H1 (cell line): Measurements from ENCODE around the gene PRSS50. TPM values are rescaled to one million over a fixed set of nuclear protein-coding genes. Genes with fewer than 3 reads are reported as not detected.
A peak's percentile ranks its signal among the peaks of the same experiment; 100 is the strongest.

Experiments
- CTCF ChIA-PET: fragments of 300-600 bp; sonication (Branson Sonifier 250); formaldehyde crosslinking; loops from one replicate; lab custom pipeline; 2021; ENCODE audit not compliant: partially characterized antibody; lab: Charles Lee
- POLR2A ChIA-PET: fragments of 300-600 bp; sonication (Branson Sonifier 250); formaldehyde crosslinking; loops from one replicate; lab custom pipeline; 2021; ENCODE audit warnings: inconsistent platforms; ENCODE audit not compliant: partially characterized antibody; lab: Charles Lee
- DNase-seq, 2 experiments: peaks; one replicate each; pipeline versions ENCODE4 v3.0.0 to v3.0.0-alpha.2; 2010 to 2022; ENCODE audit warnings: low spot score in 2 of 2, low read depth in 1 of 2, mixed read lengths in 1 of 2
- FAIRE-seq: peaks from 2 replicates; lab custom pipeline; 2011; peaks lifted over from hg19 to GRCh38; lab: Jason Lieb, UNC
- H2AFZ ChIP-seq: 2 replicates; pipeline ENCODE4 v1.8.1; 2012; ENCODE audit warnings: low read length, inconsistent platforms
- H2AK5ac ChIP-seq: 2 replicates; pipeline ENCODE4 v1.6.1; 2013; ENCODE audit warnings: low read depth, low read length
- H2BK120ac ChIP-seq: replicated peaks from 2 replicates; pipeline ENCODE3; 2013; ENCODE audit warnings: low read depth, low read length, inconsistent platforms
- H2BK12ac ChIP-seq: 2 replicates; pipeline ENCODE4 v1.6.1; 2013; ENCODE audit warnings: low read depth, low read length
- H2BK15ac ChIP-seq: 2 replicates; pipeline ENCODE4 v1.6.1; 2013; ENCODE audit warnings: low read length
- H2BK20ac ChIP-seq: 2 replicates; pipeline ENCODE4 v1.6.1; 2013; ENCODE audit warnings: low read length
- H2BK5ac ChIP-seq: 2 replicates; pipeline ENCODE4 v1.6.1; 2013; ENCODE audit warnings: low read depth, low read length
- H3K14ac ChIP-seq: 2 replicates; pipeline ENCODE4 v1.6.1; 2013; ENCODE audit warnings: inconsistent platforms; ENCODE audit not compliant: insufficient read length
- H3K18ac ChIP-seq: 2 replicates; pipeline ENCODE4 v1.6.1; 2013; ENCODE audit warnings: low read length; ENCODE audit errors: extremely low read depth
- H3K23ac ChIP-seq: 2 replicates; pipeline ENCODE4 v1.6.1; 2013; ENCODE audit warnings: inconsistent platforms; ENCODE audit not compliant: insufficient read length
- H3K23me2 ChIP-seq: 2 replicates; pipeline ENCODE4 v1.6.1; 2013; ENCODE audit warnings: low read depth, low read length
- H3K27ac ChIP-seq: 2 replicates; pipeline ENCODE4 v1.6.1; 2011; ENCODE audit warnings: low read depth, low read length, inconsistent platforms
- H3K27me3 ChIP-seq, 4 experiments: replicated peaks in 1 of 4; 1 replicate in 1 of 4; 2 replicates in 3 of 4; pipeline versions ENCODE4 v1.6.1 to v1.8.1; 2011 to 2013; ENCODE audit warnings: low read length in 3 of 4, mild to moderate bottlenecking in 3 of 4, inconsistent platforms in 2 of 4, mixed read lengths in 2 of 4, moderate library complexity in 1 of 4; ENCODE audit not compliant: control insufficient read depth in 3 of 4, insufficient read depth in 3 of 4; ENCODE audit errors: extremely low read depth in 1 of 4
- H3K36me3 ChIP-seq, 4 experiments: 2 replicates each; pipeline versions ENCODE4 v1.6.1 to v1.8.1; 2011 to 2013; ENCODE audit warnings: mild to moderate bottlenecking in 4 of 4, low read length in 3 of 4, moderate library complexity in 2 of 4, control low read depth in 1 of 4, inconsistent platforms in 1 of 4; ENCODE audit not compliant: insufficient read depth in 4 of 4, control insufficient read depth in 2 of 4
- H3K4ac ChIP-seq: replicated peaks from 2 replicates; pipeline ENCODE3; 2013; ENCODE audit warnings: low read length, low read depth, mixed read lengths, inconsistent platforms; ENCODE audit not compliant: insufficient read length
- H3K4me1 ChIP-seq, 4 experiments: replicated peaks in 1 of 4; 1 replicate in 1 of 4; 2 replicates in 3 of 4; pipeline versions ENCODE4 v1.6.1 to v1.8.1; 2011 to 2013; ENCODE audit warnings: low read length in 3 of 4, inconsistent platforms in 2 of 4, mixed read lengths in 1 of 4; ENCODE audit not compliant: insufficient read depth in 4 of 4, control insufficient read depth in 3 of 4
- H3K4me2 ChIP-seq, 2 experiments: 2 replicates each; pipeline versions ENCODE4 v1.6.1 to v1.8.1; 2011 to 2013; ENCODE audit warnings: low read depth in 2 of 2, low read length in 2 of 2, control low read depth in 1 of 2, inconsistent platforms in 1 of 2, mild to moderate bottlenecking in 1 of 2; ENCODE audit not compliant: insufficient read depth in 1 of 2
- H3K4me3 ChIP-seq, 4 experiments: fragments of 200-600, 300-600 bp in 1 of 4; sonication (generic), shearing (Covaris generic), sonication (Bioruptor Twin) in 1 of 4; 2 replicates each; pipeline versions ENCODE4 v1.5.1 to v1.8.1; 2011 to 2016; ENCODE audit warnings: low read length in 4 of 4, low read depth in 3 of 4, control low read depth in 2 of 4, inconsistent platforms in 2 of 4, mild to moderate bottlenecking in 2 of 4, mixed read lengths in 1 of 4, moderate library complexity in 1 of 4; ENCODE audit not compliant: insufficient read depth in 2 of 4; ENCODE audit errors: extremely low read depth in 1 of 4
- H3K56ac ChIP-seq: replicated peaks from 2 replicates; pipeline ENCODE3; 2013; ENCODE audit warnings: low read depth, mild to moderate bottlenecking, mixed read lengths, low read length, inconsistent platforms; ENCODE audit not compliant: insufficient read length
- H3K79me1 ChIP-seq: 2 replicates; pipeline ENCODE4 v1.6.1; 2013; ENCODE audit warnings: low read depth, low read length, control low read depth
- H3K79me2 ChIP-seq, 2 experiments: 2 replicates each; pipeline versions ENCODE4 v1.6.1 to v1.8.1; 2012 to 2013; ENCODE audit warnings: low read length in 2 of 2, mild to moderate bottlenecking in 2 of 2, inconsistent platforms in 1 of 2; ENCODE audit not compliant: insufficient read depth in 2 of 2, control insufficient read depth in 1 of 2
- H3K9ac ChIP-seq, 4 experiments: replicated peaks in 1 of 4; 1 replicate in 1 of 4; 2 replicates in 3 of 4; pipeline versions ENCODE4 v1.6.1 to v1.8.1; 2011 to 2013; ENCODE audit warnings: low read depth in 3 of 4, low read length in 3 of 4, control low read depth in 2 of 4, mild to moderate bottlenecking in 2 of 4, moderate library complexity in 2 of 4, inconsistent platforms in 1 of 4; ENCODE audit errors: extremely low read depth in 1 of 4
- H3K9me3 ChIP-seq, 2 experiments: 2 replicates each; pipeline versions ENCODE4 v1.6.1 to v1.8.1; 2012 to 2013; ENCODE audit warnings: mild to moderate bottlenecking in 2 of 2, moderate library complexity in 2 of 2, control low read depth in 1 of 2, inconsistent platforms in 1 of 2, low read depth in 1 of 2, low read length in 1 of 2, mixed read lengths in 1 of 2; ENCODE audit not compliant: insufficient read depth in 2 of 2
- H4K20me1 ChIP-seq, 2 experiments: replicated peaks in 1 of 2; 2 replicates each; pipeline versions ENCODE3 to v1.8.1; 2011 to 2013; ENCODE audit warnings: inconsistent platforms in 2 of 2, low read length in 2 of 2, mild to moderate bottlenecking in 1 of 2; ENCODE audit not compliant: insufficient read depth in 2 of 2, control insufficient read depth in 1 of 2
- H4K5ac ChIP-seq: 2 replicates; pipeline ENCODE4 v1.6.1; 2013; ENCODE audit warnings: low read length, low read depth, mixed read lengths, inconsistent platforms; ENCODE audit not compliant: insufficient read length
- H4K8ac ChIP-seq: 2 replicates; pipeline ENCODE4 v1.8.0; 2013; ENCODE audit warnings: mild to moderate bottlenecking, moderate library complexity, low read length, inconsistent platforms; ENCODE audit not compliant: insufficient read depth; ENCODE audit errors: extremely low read depth
- H4K91ac ChIP-seq: replicated peaks from 2 replicates; pipeline ENCODE3; 2013; ENCODE audit warnings: low read length, mixed read lengths, inconsistent platforms; ENCODE audit not compliant: insufficient read length
- CBX8 ChIP-seq: fragments of 300-800, 300-1000 bp; sonication (generic); IDR thresholded peaks from 2 replicates; pipeline ENCODE4 v1.7.1; 2016; ENCODE audit warnings: low read depth, low read length, borderline replicate concordance
- CREB1 ChIP-seq: IDR thresholded peaks from 2 replicates; pipeline ENCODE4 v1.6.1; 2012; ENCODE audit warnings: inconsistent platforms
- WGBS, 2 experiments: shearing (Covaris generic) in 1 of 2; methylation state at CpG; one replicate each; pipeline versions ENCODE4 v1.1.6 to v1.1.7; 2013 to 2015; ENCODE audit warnings: low lambda C conversion rate in 2 of 2, mixed read lengths in 2 of 2, inconsistent platforms in 1 of 2, low coverage in 1 of 2, missing lambda C conversion rate in 1 of 2; ENCODE audit not compliant: insufficient replicate concordance in 2 of 2, insufficient coverage in 1 of 2, insufficient read length in 1 of 2; ENCODE audit errors: extremely low coverage in 1 of 2, missing lambda C conversion rate in 1 of 2; 5-methylcytosine and 5-hydroxymethylcytosine counted together
- polyA plus RNA-seq, 7 experiments: library from polyadenylated mRNA; depleted of rRNA in 3 of 7; stranded (reverse) in 5 of 7; unstranded in 2 of 7; fragments of >200 nt in 5 of 7; fragments of 200-250 nt in 2 of 7; gene quantifications; 1 replicate in 5 of 7; 2 replicates in 1 of 7; 4 replicates in 1 of 7; pipeline versions ENCODE4 v1.2.1 to v1.2.3, GENCODE V29; 2011 to 2013; ENCODE audit warnings: missing spikeins in 2 of 7, mixed read lengths in 2 of 7
- total RNA-seq: library from RNA; stranded (reverse); fragmentation: NEBNext Ultra II Directional; extraction: Animal tissue kit (Norgen Biotek cat#: 25700); gene quantifications from 2 replicates; pipeline ENCODE4 v1.2.1, GENCODE V29; 2021
- TF ChIP-seq, protein P1 (sequence below): IDR thresholded peaks from 2 replicates; pipeline ENCODE4 v1.6.1; 2012; ENCODE audit warnings: low read length, inconsistent platforms
- TF ChIP-seq, protein P2 (sequence below): IDR thresholded peaks from 2 replicates; pipeline ENCODE4 v1.6.1; 2012; ENCODE audit warnings: inconsistent platforms

PRSS50 gene
- total and polyA plus RNA-seq, 2 of the 8 experiments (the other 6 are each of a cell fraction or from before 2014, with no cell fraction given): 0.47 to 0.71 TPM

DNA sequence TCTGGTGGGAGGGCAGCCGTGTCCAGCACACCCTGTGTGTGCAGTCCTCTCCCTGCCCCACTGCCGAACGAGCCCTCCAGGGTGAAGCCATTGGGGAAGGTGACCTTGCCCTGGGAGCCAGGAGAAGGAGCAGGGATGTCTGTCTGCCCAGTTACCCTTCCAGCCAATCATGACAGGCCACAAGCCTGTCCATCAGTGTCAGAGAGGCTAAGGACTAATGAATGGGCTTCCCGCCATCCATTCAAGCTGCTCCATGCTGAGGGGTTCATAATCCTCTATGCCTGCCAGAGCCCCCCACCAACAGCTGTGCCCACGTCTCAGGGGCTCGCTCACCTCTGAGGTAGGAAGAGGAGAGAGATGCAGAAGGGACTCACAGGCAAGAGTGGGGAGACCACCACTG, 39.4 kb downstream of the PRSS50 start:
- FAIRE-seq: no peak
- Histone ChIP-seq H2AFZ (no peak overlapping the region), H4K91ac (no peak overlapping the region), H3K4me1 (peaks cover 0 to 3% (median 0%) of the 10 kb centered on the region in 4 experiments; a peak in 1 of 7 replicates), H3K18ac (no peak overlapping the region), H3K9me3 (no peaks in the 10 kb centered on the region), H3K23ac (no peak overlapping the region), H3K27me3 (no peaks in the 10 kb centered on the region), H2BK20ac (no peak overlapping the region), H3K56ac (no peak overlapping the region), H3K79me2 (no peaks in the 10 kb centered on the region), H4K5ac (no peak overlapping the region)
- TF ChIP-seq CBX8: no peak
- TF ChIP-seq, protein P1, sequence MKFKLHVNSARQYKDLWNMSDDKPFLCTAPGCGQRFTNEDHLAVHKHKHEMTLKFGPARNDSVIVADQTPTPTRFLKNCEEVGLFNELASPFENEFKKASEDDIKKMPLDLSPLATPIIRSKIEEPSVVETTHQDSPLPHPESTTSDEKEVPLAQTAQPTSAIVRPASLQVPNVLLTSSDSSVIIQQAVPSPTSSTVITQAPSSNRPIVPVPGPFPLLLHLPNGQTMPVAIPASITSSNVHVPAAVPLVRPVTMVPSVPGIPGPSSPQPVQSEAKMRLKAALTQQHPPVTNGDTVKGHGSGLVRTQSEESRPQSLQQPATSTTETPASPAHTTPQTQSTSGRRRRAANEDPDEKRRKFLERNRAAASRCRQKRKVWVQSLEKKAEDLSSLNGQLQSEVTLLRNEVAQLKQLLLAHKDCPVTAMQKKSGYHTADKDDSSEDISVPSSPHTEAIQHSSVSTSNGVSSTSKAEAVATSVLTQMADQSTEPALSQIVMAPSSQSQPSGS: no peak
- no peak for TF ChIP-seq CREB1
- TF ChIP-seq, protein P2, sequence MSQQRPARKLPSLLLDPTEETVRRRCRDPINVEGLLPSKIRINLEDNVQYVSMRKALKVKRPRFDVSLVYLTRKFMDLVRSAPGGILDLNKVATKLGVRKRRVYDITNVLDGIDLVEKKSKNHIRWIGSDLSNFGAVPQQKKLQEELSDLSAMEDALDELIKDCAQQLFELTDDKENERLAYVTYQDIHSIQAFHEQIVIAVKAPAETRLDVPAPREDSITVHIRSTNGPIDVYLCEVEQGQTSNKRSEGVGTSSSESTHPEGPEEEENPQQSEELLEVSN: peak; percentile 91
- TF ChIP-seq, all 59 proteins: peak for 1
- no peak overlapping the region for H3K9ac ChIP-seq
- no peak overlapping the region for H2BK15ac ChIP-seq
- H3K4me3 ChIP-seq: no peak overlapping the region
- H3K36me3 ChIP-seq: no peaks in the 10 kb centered on the region
- H2BK12ac ChIP-seq: no peak overlapping the region
- H3K4me2 ChIP-seq: no peak overlapping the region
- no peak overlapping the region for H3K27ac ChIP-seq
- no peaks in the 10 kb centered on the region for H3K23me2 ChIP-seq
- no peak overlapping the region for H2AK5ac ChIP-seq
- CTCF ChIA-PET: interaction anchor here (0.6 to 10.3 kb wide), 3 partner anchors 11 to 208 kb away, joined by 3 to 64 read pairs (median 3); partner anchors contain the start of gene ALS2CL
- H3K14ac ChIP-seq: no peak overlapping the region
- POLR2A ChIA-PET: interaction anchor here (0.7 kb wide), 1 partner anchor 175 kb away, joined by 3 read pairs; no protein-coding TSS in a partner anchor
- no peak overlapping the region for H2BK120ac ChIP-seq
- no peak for DNase-seq
- no peaks in the 10 kb centered on the region for H3K79me1 ChIP-seq
- H2BK5ac ChIP-seq: no peak overlapping the region
- H4K8ac ChIP-seq: no peak overlapping the region
- H3K4ac ChIP-seq: no peak overlapping the region
- peaks cover 0 to 1% of the 10 kb centered on the region in 2 experiments for H4K20me1 ChIP-seq
- 93% methylated on average over 6 of the region's 6 CpGs; no CpG with 5 or more reads in 1 of the 2 experiments for WGBS, 2 experiments
